K562 (cell line): ENCODE data around the gene SHROOM3. TPM values are rescaled to one million over a fixed set of nuclear protein-coding genes. Genes with fewer than 3 reads are reported as not detected.

Experiments
- CEBPZ ChIP-seq: fragments of 150-350 bp; IDR thresholded peaks from 2 replicates; pipeline ENCODE4 v1.6.1; 2014; ENCODE audit warnings: low read depth, mild to moderate bottlenecking, low read length, borderline replicate concordance
- ETV6 ChIP-seq, 3 experiments: fragments of 150-350 bp in 1 of 3; sonication (generic) in 1 of 3; formaldehyde crosslinking in 1 of 3; IDR thresholded peaks; 2 replicates each; pipeline versions ENCODE4 v1.6.1 to v1.8.0; 2014 to 2022; ENCODE audit warnings: borderline replicate concordance in 2 of 3, low read depth in 2 of 3, antibody characterized with exemption in 1 of 3, low read length in 1 of 3, mild to moderate bottlenecking in 1 of 3, missing genetic modification reagents in 1 of 3
- FOXA1 ChIP-seq: fragments of 450-650 bp; IDR thresholded peaks from 2 replicates; pipeline ENCODE4 v1.6.1; 2016; ENCODE audit warnings: mild to moderate bottlenecking, borderline replicate concordance
- HLTF ChIP-seq: fragments of 450-650 bp; IDR thresholded peaks from 2 replicates; pipeline ENCODE4 v1.6.1; 2016
- PCBP1 ChIP-seq: fragments of 200-400 bp; formaldehyde crosslinking; IDR thresholded peaks from 2 replicates; pipeline ENCODE4 v1.6.1; 2018; ENCODE audit warnings: mild to moderate bottlenecking, low read depth, low read length; ENCODE audit not compliant: poor library complexity, severe bottlenecking
- REST ChIP-seq, 2 experiments: fragments of 450-650 bp; formaldehyde crosslinking in 1 of 2; IDR thresholded peaks; 2 replicates each; pipeline versions ENCODE4 v1.4.0 to v1.6.1; 2014 to 2020; ENCODE audit warnings: mild to moderate bottlenecking in 2 of 2, borderline replicate concordance in 1 of 2, low read depth in 1 of 2
- TCF3 ChIP-seq: sonication (generic); formaldehyde crosslinking; IDR thresholded peaks from 2 replicates; pipeline ENCODE4 v1.4.0; 2020; ENCODE audit warnings: mild to moderate bottlenecking, missing genetic modification reagents
- ZNF644 ChIP-seq: fragments of 200-800 bp; sonication (Bioruptor generic); IDR thresholded peaks from 2 replicates; pipeline ENCODE4 v1.6.1; 2016; ENCODE audit warnings: low read depth, missing genetic modification characterization, missing compliant biosample characterization
- polyA plus RNA-seq, 8 experiments: library from polyadenylated mRNA; depleted of rRNA in 4 of 8; stranded (reverse) in 5 of 8; unstranded in 3 of 8; fragments of >200 nt; fragmentation: Nextera tagmentation in 2 of 8; fragmentation: Illumina TruSeq in 1 of 8; extraction: Ambion mirVana in 2 of 8; extraction: Trizol in 1 of 8; gene quantifications; 2 replicates each; pipeline versions ENCODE4 v1.2.1 to v1.2.3, GENCODE V29; 2011 to 2014; ENCODE audit warnings: inconsistent platforms in 1 of 8, missing spikeins in 1 of 8
- total RNA-seq, 7 experiments: library from RNA; depleted of rRNA in 6 of 7; stranded (reverse); fragments of >200 nt in 6 of 7; fragmentation: Illumina TruSeq in 2 of 7; extraction: Trizol in 2 of 7; gene quantifications; 2 replicates each; pipeline versions ENCODE4 v1.2.1 to v1.2.3, GENCODE V29; 2011 to 2021; ENCODE audit warnings: low replicate concordance in 1 of 7

Gene SHROOM3
- total and polyA plus RNA-seq, 9 of the 15 experiments (the other 6 are each of a cell fraction or from before 2014, with no cell fraction given), result 0.01 to 0.07 TPM; not detected in 7

- TF ChIP-seq REST (IDR thresholded peaks at IDR 0.05; ENCODE audit: borderline replicate concordance) (no peak), REST (CRISPR knock-in tag; IDR thresholded peaks at IDR 0.05; ENCODE audit: low read depth) (no peak), HLTF (no peak), FOXA1 (no peak), CEBPZ (no peak), ZNF644 (tag) (no peak), TCF3 (no peak), ETV6 (IDR thresholded peaks at IDR 0.05; ENCODE audit: borderline replicate concordance in 1 of 2, low read depth in 2 of 2, low read length in 1 of 2) (no peak), ETV6 (CRISPR knock-in tag; IDR thresholded peaks at IDR 0.05; ENCODE audit: borderline replicate concordance) (no peak), PCBP1 (no peak)
- TF ChIP-seq, all 486 proteins: peak for 0
Observed at GRCh38 chr4:76494871-76495590, 60.0 kb downstream of the SHROOM3 start (continued).
